GM23338 (cell line): Measurements from ENCODE around the gene KCNQ1OT1.

Source experiments
- EZH2 ChIP-seq: fragments of 200-600 bp; sonication (generic); IDR thresholded peaks from one replicate; pipeline ENCODE4 v1.8.0; 2017; ENCODE audit warnings: antibody characterized with exemption, mild to moderate bottlenecking, low read depth; ENCODE audit not compliant: unreplicated experiment
- EZH2phosphoT487 ChIP-seq: fragments of 200-600 bp; sonication (generic); IDR thresholded peaks from one replicate; pipeline ENCODE4 v1.8.1; 2018; ENCODE audit warnings: antibody characterized with exemption; ENCODE audit not compliant: unreplicated experiment
- JUNB ChIP-seq: IDR thresholded peaks from one replicate; pipeline ENCODE4 v1.6.1; 2016; ENCODE audit warnings: antibody characterized with exemption; ENCODE audit not compliant: unreplicated experiment
- TF ChIP-seq, protein P1 (sequence below), 2 experiments: fragments of 200-600 bp in 1 of 2; sonication (generic) in 1 of 2; conservative IDR thresholded peaks; 2 replicates each; pipeline versions ENCODE4 v1.5.1 to v1.6.1; 2016 to 2017; ENCODE audit warnings: antibody characterized with exemption in 2 of 2, low read depth in 2 of 2, mild to moderate bottlenecking in 2 of 2, moderate library complexity in 1 of 2

DNA sequence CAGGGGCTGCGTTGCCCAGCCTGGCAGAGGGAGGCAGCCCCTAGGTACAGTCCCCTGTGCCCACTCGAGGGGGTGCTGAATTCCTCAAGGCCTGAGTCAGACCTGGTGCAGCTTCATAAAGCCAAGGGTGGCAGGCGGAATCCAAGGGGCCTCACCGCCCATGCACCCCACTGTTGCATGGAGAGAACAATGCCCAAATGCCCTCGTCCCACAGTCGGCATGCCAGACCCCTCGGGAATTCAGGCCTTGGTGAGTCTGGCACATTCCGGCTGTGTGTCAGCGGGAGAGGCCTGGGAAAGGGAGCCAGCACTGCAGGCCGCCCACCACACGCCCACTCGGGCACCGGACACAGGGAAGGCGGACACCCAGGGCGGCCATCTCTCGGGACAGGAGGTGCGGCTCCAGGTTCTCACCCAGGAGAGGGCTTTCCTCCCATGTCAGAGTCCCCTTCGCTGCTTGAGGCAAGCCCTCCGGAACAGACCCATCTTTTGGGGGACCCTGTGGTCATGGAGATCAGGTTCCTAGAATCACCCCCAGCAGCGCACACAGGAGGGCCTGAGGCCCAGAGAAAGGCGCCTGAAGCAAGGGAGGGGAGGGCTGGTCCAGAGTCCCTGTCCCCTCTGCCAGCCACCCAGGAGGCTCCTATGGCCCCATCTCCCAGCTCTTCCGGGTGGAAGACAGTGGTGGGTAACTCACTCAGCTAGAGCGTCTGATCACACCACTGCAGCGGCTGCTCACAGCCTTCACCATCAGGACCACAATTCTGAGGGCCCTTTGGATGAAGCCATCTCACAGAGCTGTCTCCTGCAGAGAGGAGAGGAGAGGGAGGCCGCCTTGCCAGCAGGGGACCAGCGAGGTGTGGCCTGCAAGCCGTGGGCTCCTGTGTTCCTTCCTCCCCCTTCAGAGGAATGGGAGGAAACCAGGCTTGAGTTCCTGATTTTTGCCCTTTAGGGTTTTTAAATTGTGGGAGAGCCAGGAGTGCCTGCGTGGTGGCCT is 31.6 kb upstream of the KCNQ1OT1 start:
- TF ChIP-seq, protein P1, sequence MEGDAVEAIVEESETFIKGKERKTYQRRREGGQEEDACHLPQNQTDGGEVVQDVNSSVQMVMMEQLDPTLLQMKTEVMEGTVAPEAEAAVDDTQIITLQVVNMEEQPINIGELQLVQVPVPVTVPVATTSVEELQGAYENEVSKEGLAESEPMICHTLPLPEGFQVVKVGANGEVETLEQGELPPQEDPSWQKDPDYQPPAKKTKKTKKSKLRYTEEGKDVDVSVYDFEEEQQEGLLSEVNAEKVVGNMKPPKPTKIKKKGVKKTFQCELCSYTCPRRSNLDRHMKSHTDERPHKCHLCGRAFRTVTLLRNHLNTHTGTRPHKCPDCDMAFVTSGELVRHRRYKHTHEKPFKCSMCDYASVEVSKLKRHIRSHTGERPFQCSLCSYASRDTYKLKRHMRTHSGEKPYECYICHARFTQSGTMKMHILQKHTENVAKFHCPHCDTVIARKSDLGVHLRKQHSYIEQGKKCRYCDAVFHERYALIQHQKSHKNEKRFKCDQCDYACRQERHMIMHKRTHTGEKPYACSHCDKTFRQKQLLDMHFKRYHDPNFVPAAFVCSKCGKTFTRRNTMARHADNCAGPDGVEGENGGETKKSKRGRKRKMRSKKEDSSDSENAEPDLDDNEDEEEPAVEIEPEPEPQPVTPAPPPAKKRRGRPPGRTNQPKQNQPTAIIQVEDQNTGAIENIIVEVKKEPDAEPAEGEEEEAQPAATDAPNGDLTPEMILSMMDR (conservative IDR thresholded peaks at IDR 0.05; ENCODE audit: low read depth in 2 of 2): no peak
- TF ChIP-seq EZH2phosphoT487 (no peak), EZH2 (no peak), JUNB (no peak)
